Trophoblast cell (in vitro differentiated cells and primary cell): ENCODE data around the gene ARAP2.
A peak's percentile ranks its signal among the peaks of the same experiment; 100 is the strongest.

Source experiments
- DNase-seq, 2 donors: peaks; one replicate each; pipeline ENCODE4 v3.0.0-alpha.2; 2016
- H2AFZ ChIP-seq: 2 replicates; pipeline ENCODE4 v1.6.1; 2013; ENCODE audit warnings: low read length, moderate library complexity, mild to moderate bottlenecking; ENCODE audit not compliant: insufficient read depth, poor library complexity
- H2AK5ac ChIP-seq: 2 replicates; pipeline ENCODE4 v1.6.1; 2013; ENCODE audit warnings: mild to moderate bottlenecking, low read length
- H2BK120ac ChIP-seq: 2 replicates; pipeline ENCODE4 v1.6.1; 2013; ENCODE audit warnings: low read length, mild to moderate bottlenecking, moderate library complexity; ENCODE audit not compliant: insufficient read depth, poor library complexity
- H2BK12ac ChIP-seq: 2 replicates; pipeline ENCODE4 v1.6.1; 2013; ENCODE audit warnings: mild to moderate bottlenecking, low read length, moderate library complexity
- H2BK5ac ChIP-seq: 2 replicates; pipeline ENCODE4 v1.6.1; 2013; ENCODE audit warnings: low read length, low read depth, moderate library complexity, mild to moderate bottlenecking; ENCODE audit not compliant: poor library complexity
- H3K14ac ChIP-seq: 2 replicates; pipeline ENCODE4 v1.6.1; 2013; ENCODE audit warnings: mild to moderate bottlenecking, low read length
- H3K18ac ChIP-seq: 2 replicates; pipeline ENCODE4 v1.6.1; 2013; ENCODE audit warnings: mild to moderate bottlenecking, low read length
- H3K23ac ChIP-seq: 2 replicates; pipeline ENCODE4 v1.6.1; 2013; ENCODE audit warnings: low read length
- H3K27ac ChIP-seq: 2 replicates; pipeline ENCODE4 v1.5.1; 2013; ENCODE audit warnings: low read depth, mild to moderate bottlenecking, inconsistent platforms, low read length, moderate library complexity
- H3K27me3 ChIP-seq: 2 replicates; pipeline ENCODE4 v1.6.1; 2013; ENCODE audit warnings: inconsistent platforms, mild to moderate bottlenecking, low read length, moderate library complexity; ENCODE audit not compliant: insufficient read depth
- H3K36me3 ChIP-seq, 2 experiments: 1 replicate in 1 of 2; 2 replicates in 1 of 2; pipeline ENCODE4 v1.6.1; 2013; ENCODE audit warnings: low read length in 2 of 2, mild to moderate bottlenecking in 2 of 2, moderate library complexity in 1 of 2; ENCODE audit not compliant: insufficient read depth in 2 of 2, control insufficient read depth in 1 of 2
- H3K4ac ChIP-seq: 2 replicates; pipeline ENCODE4 v1.6.1; 2013; ENCODE audit warnings: low read depth, mild to moderate bottlenecking, low read length, moderate library complexity
- H3K4me1 ChIP-seq, 2 experiments: 1 replicate in 1 of 2; 2 replicates in 1 of 2; pipeline ENCODE4 v1.6.1; 2013; ENCODE audit warnings: low read length in 2 of 2, mild to moderate bottlenecking in 2 of 2, moderate library complexity in 1 of 2; ENCODE audit not compliant: insufficient read depth in 2 of 2, control insufficient read depth in 1 of 2
- H3K4me2 ChIP-seq: 2 replicates; pipeline ENCODE4 v1.6.1; 2013; ENCODE audit warnings: inconsistent platforms, mild to moderate bottlenecking, low read length, moderate library complexity
- H3K4me3 ChIP-seq: 2 replicates; pipeline ENCODE4 v1.5.1; 2013; ENCODE audit warnings: mild to moderate bottlenecking, low read depth, low read length, inconsistent platforms
- H3K79me1 ChIP-seq: one replicate; pipeline ENCODE4 v1.6.1; 2013; ENCODE audit warnings: low read length
- H3K79me2 ChIP-seq: 2 replicates; pipeline ENCODE4 v1.6.1; 2013; ENCODE audit warnings: low read length, mild to moderate bottlenecking; ENCODE audit not compliant: control insufficient read depth, insufficient read depth, poor library complexity
- H3K9ac ChIP-seq: 2 replicates; pipeline ENCODE4 v1.6.1; 2013; ENCODE audit warnings: mild to moderate bottlenecking, low read length
- H3K9me3 ChIP-seq: 2 replicates; pipeline ENCODE4 v1.6.1; 2013; ENCODE audit warnings: low read depth, mild to moderate bottlenecking, control low read depth, inconsistent platforms, low read length; ENCODE audit not compliant: insufficient read depth
- H4K12ac ChIP-seq: 2 replicates; pipeline ENCODE4 v1.6.1; 2013; ENCODE audit warnings: low read depth, mild to moderate bottlenecking, low read length, moderate library complexity
- H4K8ac ChIP-seq: 2 replicates; pipeline ENCODE4 v1.6.1; 2013; ENCODE audit warnings: low read depth, mild to moderate bottlenecking, low read length, moderate library complexity
- H4K91ac ChIP-seq: one replicate; pipeline ENCODE4 v1.6.1; 2013; ENCODE audit warnings: low read depth, mild to moderate bottlenecking, low read length, moderate library complexity
- WGBS: extraction: QIAGEN DNeasy Blood & Tissue Kit; methylation state at CpG from one replicate; pipeline ENCODE4 v1.1.7; 2013; ENCODE audit warnings: missing lambda C conversion rate; ENCODE audit not compliant: insufficient read length, insufficient coverage; ENCODE audit errors: extremely low coverage; 5-methylcytosine and 5-hydroxymethylcytosine counted together

Gene ARAP2

DNA sequence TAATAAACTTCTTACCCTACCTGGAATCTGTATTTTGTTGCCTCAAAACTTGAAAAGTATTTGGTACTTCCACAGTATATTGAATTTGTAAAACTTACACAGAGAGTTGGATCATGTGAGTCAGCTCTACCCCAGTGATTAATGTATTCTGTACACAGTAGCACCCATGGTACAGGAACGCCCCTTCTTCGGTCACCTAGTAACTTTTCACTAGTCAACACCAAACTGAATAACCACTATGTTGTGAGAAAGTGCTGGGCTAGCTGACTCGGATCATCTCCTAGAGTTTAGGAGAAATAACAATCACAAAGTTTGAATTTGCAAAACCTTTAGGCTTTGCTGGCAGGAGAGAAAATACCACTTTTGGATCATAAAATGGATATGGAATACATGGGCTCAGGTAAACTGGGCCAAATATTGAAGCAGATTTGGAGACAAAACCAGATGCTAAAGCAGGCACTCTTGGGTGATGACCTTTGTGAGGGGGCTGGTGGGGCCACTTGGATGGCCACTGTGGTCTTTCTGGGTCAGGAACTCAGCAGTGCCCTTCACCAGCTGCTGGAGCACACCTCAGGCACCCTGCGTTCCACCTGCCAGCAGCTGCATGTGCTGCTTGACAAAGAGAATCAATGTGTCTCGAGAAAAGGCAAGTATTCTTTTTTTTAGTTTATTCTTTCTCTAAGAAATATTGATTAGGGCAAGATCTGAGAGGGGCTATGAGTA, 37.2 kb upstream of the ARAP2 start, which contains the start of gene DTHD1:
Gene DTHD1, plus strand, starts transcription at position 233 of the 723 bp plus-strand sequence. Its CDS starts 143 bp downstream, at position 376.
- Histone ChIP-seq H3K4me1 (peaks cover 0 to 2% of the 10 kb centered on the region in 2 experiments), H4K91ac (no peak within 1 kb of the TSS), H3K4ac (no peak within 1 kb of the TSS), H2AK5ac (no peak within 1 kb of the TSS), H3K9me3 (no peaks in the 10 kb centered on the region), H3K23ac (no peak within 1 kb of the TSS), H2BK5ac (no peak within 1 kb of the TSS), H3K79me1 (no peaks in the 10 kb centered on the region), H3K79me2 (no peaks in the 10 kb centered on the region), H3K27me3 (no peaks in the 10 kb centered on the region), H3K14ac (no peak within 1 kb of the TSS), H2BK120ac (no peak within 1 kb of the TSS), H2BK12ac (no peak within 1 kb of the TSS), H3K4me2 (peak within 1 kb of the TSS; percentile 6), H3K36me3 (no peaks in the 10 kb centered on the region), H3K18ac (no peak within 1 kb of the TSS), H4K8ac (no peak within 1 kb of the TSS), H3K4me3 (no peak within 1 kb of the TSS), H4K12ac (no peak within 1 kb of the TSS), H2AFZ (no peak within 1 kb of the TSS), H3K27ac (no peak within 1 kb of the TSS), H3K9ac (no peak within 1 kb of the TSS)
- no CpG with 5 or more reads among the region's 5 CpGs for WGBS
- DNase-seq, result no peak

DNA sequence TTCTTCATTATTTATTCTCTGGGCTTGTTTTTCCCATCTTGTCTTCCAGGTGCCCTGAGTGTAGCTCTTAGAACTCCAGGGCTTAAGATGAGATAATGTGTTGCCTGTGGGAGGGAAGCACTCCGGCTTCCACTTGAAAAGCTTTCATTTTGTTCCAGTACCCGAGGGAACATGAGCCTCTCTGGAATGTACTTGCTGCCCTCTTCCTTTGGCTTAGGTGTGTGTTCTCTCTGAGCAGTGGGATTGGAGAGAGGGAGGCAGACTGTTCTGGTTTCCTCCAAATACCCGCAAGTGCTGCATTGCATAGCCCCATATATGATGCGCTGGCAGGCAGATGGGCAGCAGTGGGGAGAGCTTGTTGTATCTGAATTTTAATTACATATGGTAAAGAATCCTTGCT, 36.2 kb upstream of the ARAP2 start:
- no peak overlapping the region for H3K14ac ChIP-seq
- H2BK120ac ChIP-seq, result no peak overlapping the region
- H3K23ac ChIP-seq, result no peak overlapping the region
- H2AK5ac ChIP-seq, result no peak overlapping the region
- peak overlapping the region; percentile 6 for H3K4me2 ChIP-seq
- WGBS, result no CpG with 5 or more reads among the region's 4 CpGs
- no peak overlapping the region for H4K8ac ChIP-seq
- no peaks in the 10 kb centered on the region for H3K9me3 ChIP-seq
- no peak overlapping the region for H2AFZ ChIP-seq
- H3K79me1 ChIP-seq, result no peaks in the 10 kb centered on the region
- no peak overlapping the region for H3K27ac ChIP-seq
- no peak overlapping the region for H3K4me3 ChIP-seq
- no peak overlapping the region for H2BK12ac ChIP-seq
- no peak overlapping the region for H3K9ac ChIP-seq
- H3K4me1 ChIP-seq, result peaks cover 0 to 2% of the 10 kb centered on the region in 2 experiments
- H4K12ac ChIP-seq, result no peak overlapping the region
- H3K4ac ChIP-seq, result no peak overlapping the region
- DNase-seq, result no peak
- no peak overlapping the region for H4K91ac ChIP-seq
- no peak overlapping the region for H2BK5ac ChIP-seq
- H3K36me3 ChIP-seq, result no peaks in the 10 kb centered on the region
- H3K79me2 ChIP-seq, result no peaks in the 10 kb centered on the region
- H3K18ac ChIP-seq, result no peak overlapping the region
- no peaks in the 10 kb centered on the region for H3K27me3 ChIP-seq

DNA sequence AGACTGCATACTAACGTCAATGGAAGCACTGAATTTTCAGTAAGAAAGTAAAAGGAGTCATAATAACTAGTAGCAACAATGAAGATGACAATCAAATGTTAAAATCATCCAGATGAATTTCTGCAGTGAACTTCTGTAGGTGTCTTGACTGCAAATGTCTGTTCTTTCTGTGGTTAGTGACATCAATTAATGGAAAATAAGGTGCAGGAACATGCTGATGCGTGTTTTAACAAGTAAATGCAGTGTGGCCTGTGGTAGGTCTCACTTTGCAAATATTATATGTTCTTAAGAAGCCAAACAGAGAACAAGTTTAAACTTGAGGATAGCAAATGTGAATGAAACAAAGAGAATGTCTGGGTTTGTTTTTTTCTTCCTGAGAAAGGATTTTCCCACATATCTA, 34.5 kb upstream of the ARAP2 start:
- Histone ChIP-seq H4K91ac (no peak overlapping the region), H3K4me3 (no peak overlapping the region), H2AK5ac (no peak overlapping the region), H4K12ac (no peak overlapping the region), H2BK120ac (no peak overlapping the region), H3K4ac (no peak overlapping the region), H3K4me1 (peaks cover 0 to 2% of the 10 kb centered on the region in 2 experiments), H3K79me2 (no peaks in the 10 kb centered on the region), H4K8ac (no peak overlapping the region), H3K9me3 (no peaks in the 10 kb centered on the region), H3K18ac (no peak overlapping the region), H3K27me3 (no peaks in the 10 kb centered on the region), H2AFZ (no peak overlapping the region), H3K14ac (no peak overlapping the region), H3K9ac (no peak overlapping the region), H3K27ac (no peak overlapping the region), H3K36me3 (no peaks in the 10 kb centered on the region), H3K23ac (no peak overlapping the region), H3K79me1 (no peaks in the 10 kb centered on the region), H2BK5ac (no peak overlapping the region), H2BK12ac (no peak overlapping the region), H3K4me2 (no peak overlapping the region)
- DNase-seq, result no peak
- WGBS, result no CpG with 5 or more reads among the region's 2 CpGs

GRCh38 chr4:36277533-36277932, 33.2 kb upstream of the ARAP2 start:
- Histone ChIP-seq H3K36me3 (no peaks in the 10 kb centered on the region), H3K14ac (no peak overlapping the region), H3K27me3 (no peaks in the 10 kb centered on the region), H3K4me2 (no peak overlapping the region), H3K4ac (no peak overlapping the region), H4K8ac (no peak overlapping the region), H3K27ac (no peak overlapping the region), H3K23ac (no peak overlapping the region), H4K12ac (no peak overlapping the region), H3K9ac (no peak overlapping the region), H3K18ac (no peak overlapping the region), H2BK12ac (no peak overlapping the region), H2BK120ac (no peak overlapping the region), H3K4me3 (no peak overlapping the region), H2AFZ (no peak overlapping the region), H3K79me1 (no peaks in the 10 kb centered on the region), H2BK5ac (no peak overlapping the region), H3K4me1 (peaks cover 0 to 2% of the 10 kb centered on the region in 2 experiments), H3K79me2 (no peaks in the 10 kb centered on the region), H4K91ac (no peak overlapping the region), H2AK5ac (no peak overlapping the region), H3K9me3 (no peaks in the 10 kb centered on the region)
- DNase-seq, result no peak
- no CpG with 5 or more reads among the region's 4 CpGs for WGBS
